Activated B cell treated with CpG ODN at 0.5 μM for 24 hours (primary cell): ENCODE data around the gene TOP3B. TPM values are rescaled to one million over a fixed set of nuclear protein-coding genes. Genes with fewer than 3 reads are reported as not detected.

Source experiments
- ATAC-seq: fragments of 200-7000 bp; cut with Tn5 transposase; one replicate; pipeline ENCODE4 v1.10.0; 2021; ENCODE audit warnings: low read depth, mild to moderate bottlenecking, moderate library complexity
- CTCF ChIA-PET: fragments of 350-600 bp; sonication (Branson Sonifier 250); formaldehyde crosslinking; loops from one replicate; lab custom pipeline; 2021; ENCODE audit warnings: antibody characterized with exemption; lab: Charles Lee
- POLR2A ChIA-PET: fragments of 350-600 bp; sonication (Branson Sonifier 250); formaldehyde crosslinking; loops from one replicate; lab custom pipeline; 2021; ENCODE audit warnings: antibody characterized with exemption; lab: Charles Lee
- DNase-seq: peaks from one replicate; pipeline ENCODE4 v3.0.0; 2022
- H3K27ac Mint-ChIP-seq: one replicate; pipeline ENCODE4 v1.8.0; 2020; ENCODE audit warnings: mixed read lengths
- H3K27me3 Mint-ChIP-seq: one replicate; pipeline ENCODE4 v1.8.0; 2021; ENCODE audit warnings: mixed read lengths
- H3K36me3 Mint-ChIP-seq: one replicate; pipeline ENCODE4 v1.8.0; 2021; ENCODE audit warnings: low read depth, mixed read lengths
- H3K4me1 Mint-ChIP-seq: one replicate; pipeline ENCODE4 v1.8.0; 2021; ENCODE audit warnings: mixed read lengths
- H3K4me3 Mint-ChIP-seq: one replicate; pipeline ENCODE4 v1.8.0; 2020; ENCODE audit warnings: mild to moderate bottlenecking, mixed read lengths
- H3K9me3 Mint-ChIP-seq: one replicate; pipeline ENCODE4 v1.8.0; 2020; ENCODE audit warnings: mixed read lengths
- intact Hi-C: fragments of 100-400 bp; cut with micrococcal nuclease; formaldehyde crosslinking; loops from one replicate; pipeline ENCODE4 v1.15.1; 2024
- total RNA-seq: library from RNA; stranded (reverse); gene quantifications from 2 replicates; pipeline ENCODE4 v1.2.3, GENCODE V29; 2022
- TF ChIP-seq, protein P1 (sequence below): fragments of 200-600 bp; IDR thresholded peaks from one replicate; pipeline ENCODE4 v1.8.0; 2022; ENCODE audit warnings: antibody characterized with exemption, mild to moderate bottlenecking

The TOP3B gene
- total RNA-seq, 1 donor from 2014 or later: 83.4 TPM

DNA sequence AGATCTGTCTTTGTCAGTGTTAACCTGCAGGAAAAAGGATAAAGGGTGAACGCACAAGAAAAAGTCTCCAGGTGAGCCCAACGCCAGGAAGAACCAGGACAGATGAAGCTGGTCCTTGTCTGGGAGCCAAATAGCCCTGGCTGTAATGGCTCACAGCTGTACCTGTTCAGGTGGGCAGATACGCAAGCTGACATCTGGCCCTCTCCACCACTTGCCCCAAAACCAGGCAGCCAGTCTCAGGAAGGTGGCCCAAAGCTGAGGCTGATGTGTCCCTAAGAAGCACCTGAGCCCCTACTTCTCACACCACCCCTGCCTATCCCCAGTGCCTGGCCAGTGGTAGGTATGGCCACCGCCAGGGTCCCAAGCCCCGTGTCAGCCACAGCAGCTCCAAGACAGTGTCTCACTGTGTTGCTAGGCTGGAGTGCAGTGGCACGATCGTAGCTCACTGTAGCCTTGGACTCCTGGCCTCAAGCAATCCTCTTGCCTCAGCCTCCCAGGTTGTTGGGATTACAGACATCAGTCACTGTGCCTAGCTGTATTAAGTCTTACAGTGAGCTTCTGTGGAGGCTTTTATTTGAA is 14.8 kb downstream of the TOP3B start:
- H3K36me3 Mint-ChIP-seq: peaks cover 80% of the 10 kb centered on the region
- no peaks in the 10 kb centered on the region for H3K9me3 Mint-ChIP-seq
- TF ChIP-seq, protein P1, sequence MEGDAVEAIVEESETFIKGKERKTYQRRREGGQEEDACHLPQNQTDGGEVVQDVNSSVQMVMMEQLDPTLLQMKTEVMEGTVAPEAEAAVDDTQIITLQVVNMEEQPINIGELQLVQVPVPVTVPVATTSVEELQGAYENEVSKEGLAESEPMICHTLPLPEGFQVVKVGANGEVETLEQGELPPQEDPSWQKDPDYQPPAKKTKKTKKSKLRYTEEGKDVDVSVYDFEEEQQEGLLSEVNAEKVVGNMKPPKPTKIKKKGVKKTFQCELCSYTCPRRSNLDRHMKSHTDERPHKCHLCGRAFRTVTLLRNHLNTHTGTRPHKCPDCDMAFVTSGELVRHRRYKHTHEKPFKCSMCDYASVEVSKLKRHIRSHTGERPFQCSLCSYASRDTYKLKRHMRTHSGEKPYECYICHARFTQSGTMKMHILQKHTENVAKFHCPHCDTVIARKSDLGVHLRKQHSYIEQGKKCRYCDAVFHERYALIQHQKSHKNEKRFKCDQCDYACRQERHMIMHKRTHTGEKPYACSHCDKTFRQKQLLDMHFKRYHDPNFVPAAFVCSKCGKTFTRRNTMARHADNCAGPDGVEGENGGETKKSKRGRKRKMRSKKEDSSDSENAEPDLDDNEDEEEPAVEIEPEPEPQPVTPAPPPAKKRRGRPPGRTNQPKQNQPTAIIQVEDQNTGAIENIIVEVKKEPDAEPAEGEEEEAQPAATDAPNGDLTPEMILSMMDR: no peak

DNA sequence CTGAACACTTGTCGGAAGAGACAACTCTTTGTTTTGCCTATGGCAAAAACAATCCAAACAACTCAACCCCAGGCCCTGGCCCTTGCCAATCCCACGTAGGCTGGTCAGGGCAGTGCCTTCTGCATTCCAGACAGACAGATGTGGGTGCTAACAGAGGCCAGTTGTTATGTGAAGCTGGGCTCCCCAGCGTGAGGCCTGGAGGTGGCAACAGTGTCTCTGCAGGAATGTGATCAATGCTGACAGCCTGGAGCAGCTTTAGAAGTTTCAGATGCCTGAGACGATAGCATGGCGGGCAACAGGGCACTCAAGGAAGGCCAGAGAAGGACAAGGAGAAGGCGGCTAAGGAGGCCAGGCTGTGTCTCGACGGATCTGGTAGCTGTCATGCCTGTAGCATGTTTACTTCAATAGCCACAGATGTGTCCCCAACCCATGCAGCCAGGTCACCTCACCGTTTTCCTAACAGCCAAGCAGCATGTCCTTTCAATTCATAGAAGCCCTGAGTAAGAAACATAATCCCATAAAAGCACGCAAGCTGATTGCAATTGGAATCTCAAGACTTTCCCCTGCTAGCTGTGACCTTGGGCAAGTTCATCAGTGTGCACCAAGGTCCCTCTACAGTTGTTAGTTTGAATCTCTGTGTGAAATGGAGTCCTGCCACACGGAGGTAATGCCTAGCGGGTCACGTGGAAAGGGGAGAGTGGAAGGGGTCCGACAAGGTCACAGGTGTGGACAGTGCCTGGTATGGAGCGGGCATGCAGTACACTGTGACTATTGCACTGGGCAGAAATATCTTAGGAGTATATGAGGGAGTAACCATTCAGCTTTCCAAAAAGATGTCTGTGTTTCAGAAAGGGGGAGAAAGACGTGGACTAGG is 15.7 kb downstream of the TOP3B start:
- no peak overlapping the region for H3K27ac Mint-ChIP-seq

More for the DNA sequence above, 14.8 kb downstream of the TOP3B start:
- ATAC-seq (no peak), DNase-seq (no peak)
- POLR2A ChIA-PET: interaction anchor here (1.2 kb wide), 1 partner anchor 14 kb away, joined by 5 read pairs; the partner anchor contains the start of gene TOP3B
- H3K27ac Mint-ChIP-seq: no peak overlapping the region
- H3K27me3 Mint-ChIP-seq: no peaks in the 10 kb centered on the region
- intact Hi-C loops: no loop called here
- H3K4me3 Mint-ChIP-seq: no peak overlapping the region
- CTCF ChIA-PET: no interaction called here
- peaks cover 2% of the 10 kb centered on the region for H3K4me1 Mint-ChIP-seq

DNA sequence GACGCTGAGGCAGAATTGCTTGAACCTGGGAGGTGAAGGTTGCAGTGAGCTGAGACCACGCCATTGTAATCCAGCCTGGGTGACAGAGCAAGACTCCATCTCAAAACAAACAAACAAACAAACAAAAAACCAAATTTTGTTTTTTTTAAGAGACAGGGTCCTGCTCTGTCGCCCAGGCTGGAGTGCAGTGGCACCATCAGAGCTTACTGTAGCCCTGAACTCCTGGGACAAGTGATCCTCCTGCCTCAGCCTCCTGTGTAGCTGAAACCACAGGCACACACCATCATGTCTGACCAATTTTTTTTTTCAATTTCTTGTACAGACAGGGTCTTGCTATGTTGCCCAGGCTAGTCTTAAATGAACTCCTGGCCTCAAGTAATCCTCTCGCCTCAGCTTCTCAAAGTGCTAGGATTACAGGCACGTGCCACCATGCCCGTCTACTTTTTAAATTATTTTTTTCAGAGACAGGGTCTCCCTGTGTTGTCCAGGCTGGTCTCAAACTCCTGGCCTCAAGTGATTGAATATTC is 16.8 kb downstream of the TOP3B start:
- Mint-ChIP-seq H3K4me3 (no peak overlapping the region), H3K9me3 (no peaks in the 10 kb centered on the region), H3K4me1 (no peaks in the 10 kb centered on the region), H3K36me3 (peaks cover 81% of the 10 kb centered on the region), H3K27ac (no peak overlapping the region), H3K27me3 (no peaks in the 10 kb centered on the region)
- intact Hi-C loops: no loop called here
- TF ChIP-seq, protein P1: no peak
- DNase-seq: no peak
- ChIA-PET CTCF (no interaction called here), POLR2A (interaction anchor here (0.8 kb wide), 1 partner anchor 16 kb away, joined by 3 read pairs; the partner anchor contains the start of gene TOP3B)
- no peak for ATAC-seq

More for the DNA sequence above, 15.7 kb downstream of the TOP3B start:
- TF ChIP-seq, protein P1: no peak
- CTCF ChIA-PET: no interaction called here
- H3K9me3 Mint-ChIP-seq: no peaks in the 10 kb centered on the region
- no peaks in the 10 kb centered on the region for H3K27me3 Mint-ChIP-seq
- no peak overlapping the region for H3K4me3 Mint-ChIP-seq
- peaks cover 83% of the 10 kb centered on the region for H3K36me3 Mint-ChIP-seq
- no peaks in the 10 kb centered on the region for H3K4me1 Mint-ChIP-seq
- DNase-seq (no peak), ATAC-seq (no peak)
- intact Hi-C loops: no loop called here
- POLR2A ChIA-PET: no interaction called here

DNA sequence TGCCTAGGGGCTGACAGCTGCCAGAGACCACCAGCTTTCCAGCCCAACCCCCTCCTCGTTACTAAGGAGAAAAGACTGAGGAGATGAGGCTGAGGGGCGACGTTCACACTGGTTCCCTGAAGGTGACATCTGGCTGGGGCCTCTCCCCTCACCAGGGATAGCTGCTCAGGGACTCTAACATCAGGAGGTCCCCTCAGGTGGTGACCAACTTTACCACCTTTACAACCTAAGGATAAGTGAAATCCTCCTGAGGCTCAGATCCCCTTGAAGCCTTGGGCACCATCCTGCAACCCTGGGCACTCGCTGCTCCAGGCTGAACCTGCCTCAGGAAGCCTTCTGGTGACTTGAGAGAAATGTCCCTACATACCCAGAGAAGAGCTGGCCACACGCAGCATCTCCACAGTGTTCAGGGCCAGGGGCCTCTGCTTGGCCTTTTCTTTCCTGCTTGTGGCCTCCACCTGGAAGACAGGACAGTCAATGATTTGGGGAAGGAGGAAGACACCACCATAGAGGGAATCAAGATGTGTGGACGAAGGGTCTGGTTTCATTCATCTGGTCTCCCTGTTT is 17.6 kb downstream of the TOP3B start:
- Mint-ChIP-seq H3K9me3 (no peaks in the 10 kb centered on the region), H3K4me1 (no peaks in the 10 kb centered on the region), H3K27ac (no peak overlapping the region), H3K36me3 (peaks cover 77% of the 10 kb centered on the region), H3K4me3 (no peak overlapping the region), H3K27me3 (no peaks in the 10 kb centered on the region)
- CTCF ChIA-PET: no interaction called here
- intact Hi-C loops: no loop called here
- DNase-seq (no peak), ATAC-seq (no peak)
- POLR2A ChIA-PET: interaction anchor here (0.5 kb wide), 1 partner anchor 19 kb away, joined by 3 read pairs; no protein-coding TSS in a partner anchor
- TF ChIP-seq, protein P1: no peak

DNA sequence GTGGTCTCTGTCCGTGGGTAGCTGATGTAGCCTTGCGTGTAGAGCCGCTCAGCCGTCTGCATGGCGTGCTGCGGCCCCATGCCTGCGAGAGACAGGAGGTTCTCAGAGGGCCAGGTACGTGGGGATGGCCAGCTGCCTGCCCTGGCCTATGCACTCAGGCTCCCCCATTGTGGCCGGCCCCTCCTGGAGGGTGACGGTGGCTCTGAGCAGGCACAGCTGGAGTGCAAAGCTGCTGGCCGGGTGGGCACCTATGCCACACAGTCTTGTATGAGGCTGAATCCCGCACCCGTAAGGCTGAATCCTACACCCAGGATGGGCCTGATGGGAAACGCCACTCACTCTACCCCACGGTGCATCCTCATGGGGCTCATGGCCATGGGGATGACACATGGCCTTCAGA is 18.4 kb downstream of the TOP3B start:
- no peak for ATAC-seq
- H3K4me1 Mint-ChIP-seq: no peaks in the 10 kb centered on the region
- H3K36me3 Mint-ChIP-seq: peaks cover 80% of the 10 kb centered on the region
- ChIA-PET POLR2A (no interaction called here), CTCF (no interaction called here)
- no peak overlapping the region for H3K4me3 Mint-ChIP-seq
- no peak for DNase-seq
- TF ChIP-seq, protein P1: no peak
- H3K9me3 Mint-ChIP-seq: no peaks in the 10 kb centered on the region
- H3K27ac Mint-ChIP-seq: no peak overlapping the region
- H3K27me3 Mint-ChIP-seq: no peaks in the 10 kb centered on the region
- intact Hi-C loops: no loop called here
